Erythroblast (primary cell): ENCODE measurements around the gene PHLDB3.

ENCODE experiments used
- GATA1 ChIP-seq: IDR thresholded peaks from 2 replicates; pipeline ENCODE4 v1.6.1; 2011; ENCODE audit warnings: low read depth, mild to moderate bottlenecking, control low read depth, low read length, moderate library complexity
- POLR2A ChIP-seq: IDR thresholded peaks from 2 replicates; pipeline ENCODE4 v1.6.1; 2011; ENCODE audit warnings: mild to moderate bottlenecking, low read length

GRCh38 chr19:43506629-43507028, 2.1 kb upstream of the PHLDB3 start:
- TF ChIP-seq POLR2A (no peak), GATA1 (no peak)
